ENCODE data around the gene RBMS1. TPM values are rescaled to one million over a fixed set of nuclear protein-coding genes. Genes with fewer than 3 reads are reported as not detected.

The RBMS1 gene
- total and polyA plus RNA-seq, 2 of the 13 experiments (the other 11 are each of a cell fraction or from before 2014, with no cell fraction given) = 55.5 to 110 TPM

GRCh38 chr2:160493227-160494028 is at the start of gene RBMS1 (continued):
- TF ChIP-seq ZBTB25 (CRISPR knock-in tag; IDR thresholded peaks at IDR 0.05) = no peak
- no peak for TF ChIP-seq KLF15 (CRISPR knock-in tag; IDR thresholded peaks at IDR 0.05; ENCODE audit: borderline replicate concordance)
- TF ChIP-seq NR1H2 (CRISPR knock-in tag; IDR thresholded peaks at IDR 0.05; ENCODE audit: borderline replicate concordance, low read depth) = no peak
- TF ChIP-seq SOX5 (CRISPR knock-in tag; IDR thresholded peaks at IDR 0.05; ENCODE audit: borderline replicate concordance) = 0 out of 2 replicates have a peak, but pooled peaks have one; percentile 35
- no peak for TF ChIP-seq ZNF317 (CRISPR knock-in tag; IDR thresholded peaks at IDR 0.05)
- no peak for TF ChIP-seq NR2F6 (IDR thresholded peaks at IDR 0.05)
- TF ChIP-seq NR2F6 (CRISPR knock-in tag; IDR thresholded peaks at IDR 0.05) = 0 out of 2 replicates have a peak, but pooled peaks have one; percentile 5
- TF ChIP-seq, protein P1, sequence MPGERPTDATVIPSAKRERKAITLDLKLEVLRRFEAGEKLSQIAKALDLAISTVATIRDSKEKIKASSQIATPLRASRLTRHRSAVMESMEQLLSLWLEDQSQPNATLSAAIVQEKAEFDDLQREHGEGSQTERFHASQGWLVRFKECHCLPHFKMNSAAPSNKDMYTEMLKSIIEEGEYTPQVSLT (CRISPR knock-in tag; IDR thresholded peaks at IDR 0.05; ENCODE audit: borderline replicate concordance, low read depth) = no peak; the same call in 1 of the 2 replicates
- TF ChIP-seq ZNF780A (CRISPR knock-in tag; IDR thresholded peaks at IDR 0.05) = 0 out of 2 replicates have a peak, but pooled peaks have one; percentile 33
- TF ChIP-seq ZFP37 (CRISPR knock-in tag; IDR thresholded peaks at IDR 0.05; ENCODE audit: borderline replicate concordance) = no peak
- TF ChIP-seq ZNF264 (CRISPR knock-in tag; IDR thresholded peaks at IDR 0.05) = no peak
- TF ChIP-seq EEA1 (CRISPR knock-in tag; IDR thresholded peaks at IDR 0.05; ENCODE audit: borderline replicate concordance) = no peak
- TF ChIP-seq ZNF225 (CRISPR knock-in tag; IDR thresholded peaks at IDR 0.05) = no peak
- TF ChIP-seq ZNF747 (CRISPR knock-in tag; IDR thresholded peaks at IDR 0.05; ENCODE audit: borderline replicate concordance) = no peak
- TF ChIP-seq, protein P2, sequence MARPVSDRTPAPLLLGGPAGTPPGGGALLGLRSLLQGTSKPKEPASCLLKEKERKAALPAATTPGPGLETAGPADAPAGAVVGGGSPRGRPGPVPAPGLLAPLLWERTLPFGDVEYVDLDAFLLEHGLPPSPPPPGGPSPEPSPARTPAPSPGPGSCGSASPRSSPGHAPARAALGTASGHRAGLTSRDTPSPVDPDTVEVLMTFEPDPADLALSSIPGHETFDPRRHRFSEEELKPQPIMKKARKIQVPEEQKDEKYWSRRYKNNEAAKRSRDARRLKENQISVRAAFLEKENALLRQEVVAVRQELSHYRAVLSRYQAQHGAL (CRISPR knock-in tag; IDR thresholded peaks at IDR 0.05; ENCODE audit: not compliant biosample characterization) = no peak
- no peak for TF ChIP-seq MXD3 (CRISPR knock-in tag; IDR thresholded peaks at IDR 0.05)
- TF ChIP-seq AKAP8 (CRISPR knock-in tag; IDR thresholded peaks at IDR 0.05) = no peak
- TF ChIP-seq CHD2 (IDR thresholded peaks at IDR 0.05; ENCODE audit: low read depth, low read length) = peak; percentile 60; the same call in 1 of the 2 replicates
- TF ChIP-seq SNAPC5 (CRISPR knock-in tag; IDR thresholded peaks at IDR 0.05; ENCODE audit: borderline replicate concordance) = no peak
- 0 out of 2 replicates have a peak, but pooled peaks have one; percentile 1 for TF ChIP-seq ZNF564 (CRISPR knock-in tag; IDR thresholded peaks at IDR 0.05)
- TF ChIP-seq, protein P3, sequence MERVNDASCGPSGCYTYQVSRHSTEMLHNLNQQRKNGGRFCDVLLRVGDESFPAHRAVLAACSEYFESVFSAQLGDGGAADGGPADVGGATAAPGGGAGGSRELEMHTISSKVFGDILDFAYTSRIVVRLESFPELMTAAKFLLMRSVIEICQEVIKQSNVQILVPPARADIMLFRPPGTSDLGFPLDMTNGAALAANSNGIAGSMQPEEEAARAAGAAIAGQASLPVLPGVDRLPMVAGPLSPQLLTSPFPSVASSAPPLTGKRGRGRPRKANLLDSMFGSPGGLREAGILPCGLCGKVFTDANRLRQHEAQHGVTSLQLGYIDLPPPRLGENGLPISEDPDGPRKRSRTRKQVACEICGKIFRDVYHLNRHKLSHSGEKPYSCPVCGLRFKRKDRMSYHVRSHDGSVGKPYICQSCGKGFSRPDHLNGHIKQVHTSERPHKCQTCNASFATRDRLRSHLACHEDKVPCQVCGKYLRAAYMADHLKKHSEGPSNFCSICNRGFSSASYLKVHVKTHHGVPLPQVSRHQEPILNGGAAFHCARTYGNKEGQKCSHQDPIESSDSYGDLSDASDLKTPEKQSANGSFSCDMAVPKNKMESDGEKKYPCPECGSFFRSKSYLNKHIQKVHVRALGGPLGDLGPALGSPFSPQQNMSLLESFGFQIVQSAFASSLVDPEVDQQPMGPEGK (CRISPR knock-in tag; IDR thresholded peaks at IDR 0.05) = peak; percentile 77; the same call in 1 of the 2 replicates

All from HepG2 (cell line).